HEK293T (cell line): ENCODE results near the gene HDLBP.

Source experiments
- CTCF ChIA-PET: fragments of 350-600 bp; formaldehyde crosslinking; extraction: SDS; loops from one replicate; lab custom pipeline; 2021; ENCODE audit warnings: antibody characterized with exemption, inconsistent platforms; lab: Yijun Ruan, JAX
- POLR2A ChIA-PET: fragments of 350-600 bp; formaldehyde crosslinking; extraction: SDS; loops from one replicate; lab custom pipeline; 2020; ENCODE audit warnings: antibody characterized with exemption, inconsistent platforms; lab: Yijun Ruan, JAX
- DNase-seq: peaks from one replicate; pipeline ENCODE4 v3.0.0; 2012; ENCODE audit warnings: mixed read lengths; ENCODE audit errors: extremely low spot score
- ARNT ChIP-seq: fragments of 450-650 bp; IDR thresholded peaks from 2 replicates; pipeline ENCODE4 v1.6.1; 2017; ENCODE audit warnings: mild to moderate bottlenecking
- BHLHE40 ChIP-seq: fragments of 450-650 bp; IDR thresholded peaks from 2 replicates; pipeline ENCODE4 v1.6.1; 2016; ENCODE audit warnings: mild to moderate bottlenecking, moderate library complexity, borderline replicate concordance
- CTBP1 ChIP-seq: fragments of 450-650 bp; IDR thresholded peaks from 2 replicates; pipeline ENCODE4 v1.6.1; 2016; ENCODE audit warnings: borderline replicate concordance
- ELF4 ChIP-seq: fragments of 450-650 bp; IDR thresholded peaks from 2 replicates; pipeline ENCODE4 v1.6.1; 2017; ENCODE audit warnings: antibody characterized with exemption
- FOXA1 ChIP-seq: fragments of 450-650 bp; IDR thresholded peaks from 2 replicates; pipeline ENCODE4 v1.6.1; 2016; ENCODE audit warnings: mild to moderate bottlenecking
- FOXK2 ChIP-seq: fragments of 450-650 bp; IDR thresholded peaks from 2 replicates; pipeline ENCODE4 v1.6.1; 2016; ENCODE audit warnings: mild to moderate bottlenecking
- FOXM1 ChIP-seq: fragments of 450-650 bp; IDR thresholded peaks from 2 replicates; pipeline ENCODE4 v1.6.1; 2017; ENCODE audit warnings: mild to moderate bottlenecking, borderline replicate concordance
- HDGF ChIP-seq: fragments of 450-650 bp; IDR thresholded peaks from 2 replicates; pipeline ENCODE4 v1.6.1; 2017; ENCODE audit warnings: antibody characterized with exemption, borderline replicate concordance
- L3MBTL2 ChIP-seq: fragments of 450-650 bp; conservative IDR thresholded peaks from 2 replicates; pipeline ENCODE4 v1.6.1; 2016; ENCODE audit warnings: mild to moderate bottlenecking
- LEF1 ChIP-seq: fragments of 450-650 bp; IDR thresholded peaks from 2 replicates; pipeline ENCODE4 v1.6.1; 2017; ENCODE audit warnings: mild to moderate bottlenecking, borderline replicate concordance
- NFRKB ChIP-seq: fragments of 450-650 bp; IDR thresholded peaks from 2 replicates; pipeline ENCODE4 v1.6.1; 2016; ENCODE audit warnings: mild to moderate bottlenecking, moderate library complexity
- SP1 ChIP-seq: fragments of 450-650 bp; IDR thresholded peaks from 2 replicates; pipeline ENCODE4 v1.6.1; 2017
- SUZ12 ChIP-seq: fragments of 450-650 bp; IDR thresholded peaks from 2 replicates; pipeline ENCODE4 v1.6.1; 2016; ENCODE audit warnings: mild to moderate bottlenecking
- TARDBP ChIP-seq: fragments of 450-650 bp; IDR thresholded peaks from 2 replicates; pipeline ENCODE4 v1.6.1; 2016
- ZNF384 ChIP-seq: fragments of 450-650 bp; IDR thresholded peaks from 2 replicates; pipeline ENCODE4 v1.6.1; 2016
- TF ChIP-seq, protein P1 (sequence below): fragments of 450-650 bp; IDR thresholded peaks from 2 replicates; pipeline ENCODE4 v1.6.1; 2016

Gene HDLBP

DNA sequence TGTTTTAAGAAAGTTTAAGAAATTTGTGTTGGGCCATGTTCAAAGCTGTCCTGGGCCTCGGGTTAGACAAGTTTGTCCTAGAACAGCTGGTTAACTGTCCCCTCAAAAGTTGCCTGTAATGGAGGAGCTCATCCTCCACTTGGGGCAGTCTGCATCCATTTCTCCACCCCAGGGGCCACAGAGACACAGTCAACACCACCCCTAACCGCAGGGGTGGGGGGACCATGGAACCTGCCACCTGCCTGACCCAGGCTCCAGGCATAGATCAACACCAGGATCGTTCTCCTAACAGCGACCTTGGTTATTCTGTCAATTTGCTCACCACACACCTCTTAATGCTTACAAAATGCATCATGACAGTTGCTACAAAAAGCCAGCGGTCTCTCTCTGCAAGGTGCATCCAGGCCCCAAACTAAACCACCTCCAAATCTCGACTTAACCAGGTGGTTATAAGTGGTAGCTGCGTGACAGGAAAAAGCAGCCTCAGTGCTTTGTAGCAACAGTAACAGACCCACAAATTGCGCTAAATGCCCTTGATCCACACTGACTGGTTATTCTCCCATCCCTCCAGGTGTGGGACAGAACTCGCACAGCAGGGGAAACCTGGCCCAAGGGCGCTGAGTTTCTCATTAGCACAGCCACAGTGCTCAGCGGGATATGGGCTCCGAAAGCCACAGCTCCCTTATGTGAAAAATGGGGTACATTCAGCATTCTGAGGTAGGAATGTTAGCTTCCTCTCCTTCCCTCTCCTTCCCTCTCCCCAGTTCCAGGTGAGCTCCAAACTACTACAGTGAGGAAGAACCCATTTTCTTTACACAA is 48.0 kb downstream of the HDLBP start:
- TF ChIP-seq SUZ12 (no peak), TARDBP (no peak), NFRKB (no peak), CTBP1 (no peak), ARNT (no peak), ELF4 (no peak), BHLHE40 (no peak), ZNF384 (no peak), FOXK2 (no peak)
- no peak for DNase-seq
- CTCF ChIA-PET: no interaction called here
- POLR2A ChIA-PET: interaction anchor here (0.6 to 1.4 kb wide), 2 partner anchors 48 to 166 kb away, joined by 3 to 6 read pairs; partner anchors contain the start of gene HDLBP

DNA sequence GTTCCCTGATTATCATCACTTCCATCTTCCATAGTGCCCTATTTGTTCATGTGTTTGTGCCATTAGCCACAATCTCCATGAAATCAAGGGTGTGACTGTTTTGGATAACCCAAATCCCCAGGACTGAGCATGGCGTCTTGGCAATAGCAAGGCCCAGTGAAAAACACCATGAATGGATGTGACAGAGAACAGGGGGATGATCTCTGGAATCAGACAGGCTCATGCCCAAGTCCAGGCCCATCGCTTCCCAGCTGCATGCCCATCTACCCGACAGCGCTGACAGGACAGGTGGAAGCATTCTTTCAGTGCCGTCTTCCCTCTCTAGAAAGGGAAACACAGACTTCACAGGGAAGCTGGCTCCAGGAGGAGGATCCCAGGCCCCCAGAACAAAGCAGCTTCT is 50.0 kb downstream of the HDLBP start:
- ChIA-PET CTCF (no interaction called here), POLR2A (no interaction called here)
- no peak for DNase-seq
- no peak for TF ChIP-seq ARNT
- TF ChIP-seq ZNF384: no peak
- no peak for TF ChIP-seq L3MBTL2
- no peak for TF ChIP-seq FOXA1
- TF ChIP-seq LEF1: no peak
- TF ChIP-seq, protein P1, sequence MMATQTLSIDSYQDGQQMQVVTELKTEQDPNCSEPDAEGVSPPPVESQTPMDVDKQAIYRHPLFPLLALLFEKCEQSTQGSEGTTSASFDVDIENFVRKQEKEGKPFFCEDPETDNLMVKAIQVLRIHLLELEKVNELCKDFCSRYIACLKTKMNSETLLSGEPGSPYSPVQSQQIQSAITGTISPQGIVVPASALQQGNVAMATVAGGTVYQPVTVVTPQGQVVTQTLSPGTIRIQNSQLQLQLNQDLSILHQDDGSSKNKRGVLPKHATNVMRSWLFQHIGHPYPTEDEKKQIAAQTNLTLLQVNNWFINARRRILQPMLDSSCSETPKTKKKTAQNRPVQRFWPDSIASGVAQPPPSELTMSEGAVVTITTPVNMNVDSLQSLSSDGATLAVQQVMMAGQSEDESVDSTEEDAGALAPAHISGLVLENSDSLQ: no peak
- TF ChIP-seq BHLHE40: no peak

DNA sequence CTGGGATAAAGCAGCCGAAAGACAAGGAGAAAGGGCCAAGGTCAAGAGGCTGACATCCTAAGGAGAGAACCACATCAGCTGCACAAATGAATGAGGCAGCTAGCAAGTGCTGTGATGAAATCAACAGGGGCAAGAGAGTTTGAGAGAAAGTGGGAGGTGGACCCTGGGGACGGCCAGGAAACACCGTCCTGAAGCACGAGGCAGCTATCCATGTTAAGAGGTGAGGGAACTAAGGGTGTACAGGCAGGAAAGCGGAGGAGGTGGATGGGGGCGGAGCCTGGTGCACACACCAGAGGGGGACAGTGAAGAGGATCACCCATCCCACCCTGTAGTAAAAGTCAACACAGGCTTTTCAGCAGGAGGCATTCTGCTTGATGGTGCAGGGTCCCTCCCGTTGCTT is 52.4 kb downstream of the HDLBP start:
- no peak for DNase-seq
- CTCF ChIA-PET: no interaction called here
- POLR2A ChIA-PET: no interaction called here
- TF ChIP-seq, protein P1: no peak
- TF ChIP-seq BHLHE40 (no peak), TARDBP (no peak), ELF4 (no peak), FOXM1 (no peak), HDGF (no peak), SUZ12 (no peak), ARNT (no peak), L3MBTL2 (no peak), CTBP1 (no peak), SP1 (no peak), FOXA1 (no peak), FOXK2 (no peak), NFRKB (no peak), ZNF384 (no peak), LEF1 (no peak)

DNA sequence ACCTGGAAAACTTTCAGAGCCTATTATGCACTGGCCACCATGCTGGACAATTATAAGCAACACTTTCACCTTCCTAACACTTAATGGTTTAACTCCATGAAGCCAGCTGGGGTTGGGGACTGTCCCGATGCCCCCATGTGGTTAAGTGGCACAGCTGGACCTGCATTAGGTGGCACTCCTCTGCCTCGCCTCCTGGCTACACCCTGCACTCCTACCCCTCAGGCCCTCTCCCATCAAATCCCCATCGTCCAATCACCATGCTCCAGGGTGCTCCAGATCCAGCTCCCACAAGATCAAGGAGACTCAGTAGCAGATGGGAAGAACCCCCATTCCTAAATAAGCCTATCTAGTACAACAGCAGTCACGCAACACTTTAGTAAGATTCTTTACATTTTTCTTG is 53.8 kb downstream of the HDLBP start:
- ChIA-PET CTCF (no interaction called here), POLR2A (no interaction called here)
- no peak for DNase-seq
- TF ChIP-seq, protein P1: no peak
- TF ChIP-seq SUZ12 (no peak), HDGF (no peak), ZNF384 (no peak), FOXM1 (no peak), TARDBP (no peak), FOXA1 (no peak), CTBP1 (no peak), SP1 (no peak), ARNT (no peak)

DNA sequence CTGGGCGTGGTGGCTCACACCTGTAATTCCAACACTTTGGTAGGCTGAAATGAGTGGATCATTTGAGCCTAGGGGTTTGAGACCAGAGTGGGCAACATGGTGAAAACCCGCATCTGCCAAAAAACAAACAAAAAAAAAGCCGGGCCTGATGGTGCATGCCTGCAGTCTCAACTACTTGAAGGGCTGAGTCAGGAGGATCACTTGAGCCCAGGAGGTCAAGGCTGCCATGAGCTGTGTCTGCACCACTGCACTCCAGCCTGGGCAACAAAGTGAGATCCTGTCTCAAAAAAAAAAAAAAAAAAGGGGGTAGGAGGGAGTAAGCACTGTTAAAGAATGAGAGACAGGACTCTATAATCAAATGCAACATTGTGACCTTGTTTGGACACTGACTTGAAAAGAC is 54.6 kb downstream of the HDLBP start:
- CTCF ChIA-PET: no interaction called here
- DNase-seq: no peak
- POLR2A ChIA-PET: no interaction called here
- no peak for TF ChIP-seq CTBP1
- no peak for TF ChIP-seq ZNF384
- TF ChIP-seq FOXM1: no peak
- TF ChIP-seq, protein P1: no peak
- no peak for TF ChIP-seq FOXK2
- TF ChIP-seq SP1: no peak
- no peak for TF ChIP-seq HDGF
- no peak for TF ChIP-seq BHLHE40
- no peak for TF ChIP-seq SUZ12
- TF ChIP-seq FOXA1: no peak
- TF ChIP-seq ARNT: no peak
- no peak for TF ChIP-seq NFRKB
- TF ChIP-seq L3MBTL2: no peak
- TF ChIP-seq ELF4: no peak
- no peak for TF ChIP-seq TARDBP
